ENCODE measurements around the gene SRPK1.

- TF ChIP-seq, protein P1, sequence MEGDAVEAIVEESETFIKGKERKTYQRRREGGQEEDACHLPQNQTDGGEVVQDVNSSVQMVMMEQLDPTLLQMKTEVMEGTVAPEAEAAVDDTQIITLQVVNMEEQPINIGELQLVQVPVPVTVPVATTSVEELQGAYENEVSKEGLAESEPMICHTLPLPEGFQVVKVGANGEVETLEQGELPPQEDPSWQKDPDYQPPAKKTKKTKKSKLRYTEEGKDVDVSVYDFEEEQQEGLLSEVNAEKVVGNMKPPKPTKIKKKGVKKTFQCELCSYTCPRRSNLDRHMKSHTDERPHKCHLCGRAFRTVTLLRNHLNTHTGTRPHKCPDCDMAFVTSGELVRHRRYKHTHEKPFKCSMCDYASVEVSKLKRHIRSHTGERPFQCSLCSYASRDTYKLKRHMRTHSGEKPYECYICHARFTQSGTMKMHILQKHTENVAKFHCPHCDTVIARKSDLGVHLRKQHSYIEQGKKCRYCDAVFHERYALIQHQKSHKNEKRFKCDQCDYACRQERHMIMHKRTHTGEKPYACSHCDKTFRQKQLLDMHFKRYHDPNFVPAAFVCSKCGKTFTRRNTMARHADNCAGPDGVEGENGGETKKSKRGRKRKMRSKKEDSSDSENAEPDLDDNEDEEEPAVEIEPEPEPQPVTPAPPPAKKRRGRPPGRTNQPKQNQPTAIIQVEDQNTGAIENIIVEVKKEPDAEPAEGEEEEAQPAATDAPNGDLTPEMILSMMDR (IDR thresholded peaks at IDR 0.05): no peak
- TF ChIP-seq POLR2A (IDR thresholded peaks at IDR 0.05): no peak
These were observed 125.3 kb downstream of the SRPK1 start for GRCh38 chr6:35795453-35796071.

Measured in Peyer's patch (tissue), 4 donors.